RWPE1 (cell line): ENCODE measurements around the gene TRANK1.

Source experiments
- CTCF ChIA-PET: fragments of 350-600 bp; sonication (Branson Sonifier 250); formaldehyde crosslinking; extraction: SDS; loops from one replicate; lab custom pipeline; 2021; lab: Yijun Ruan, JAX
- POLR2A ChIA-PET: fragments of 400-600 bp; formaldehyde crosslinking; extraction: SDS; loops from one replicate; lab custom pipeline; 2020; ENCODE audit warnings: antibody characterized with exemption; ENCODE audit not compliant: low non-redundant PET; lab: Yijun Ruan, JAX
- DNase-seq: peaks from one replicate; pipeline ENCODE4 v3.0.0; 2012; ENCODE audit warnings: low spot score
- H3K27ac ChIP-seq: fragments of 450-650 bp; 2 replicates; pipeline ENCODE4 v1.5.1; 2017
- CTCF ChIP-seq: fragments of 450-650 bp; conservative IDR thresholded peaks from 2 replicates; pipeline ENCODE4 v1.5.1; 2017; ENCODE audit warnings: low read depth, mild to moderate bottlenecking

The TRANK1 gene

GRCh38 chr3:36842275-36842674 is 102.6 kb downstream of the TRANK1 start:
- H3K27ac ChIP-seq: no peak overlapping the region
- no peak for TF ChIP-seq CTCF
- POLR2A ChIA-PET: no interaction called here
- CTCF ChIA-PET: no interaction called here
- no peak for DNase-seq

GRCh38 chr3:36840453-36840921 is 104.4 kb downstream of the TRANK1 start:
- DNase-seq: no peak
- ChIA-PET POLR2A (interaction anchor here (0.7 kb wide), 1 partner anchor 71 kb away, joined by 3 read pairs; no protein-coding TSS in a partner anchor), CTCF (interaction anchor here (0.6 kb wide), 1 partner anchor 850 kb away, joined by 3 read pairs; no protein-coding TSS in a partner anchor)
- TF ChIP-seq CTCF: no peak
- H3K27ac ChIP-seq: no peak overlapping the region

- CTCF ChIA-PET: interaction anchor here (0.9 kb wide), 1 partner anchor 121 kb away, joined by 3 read pairs; no protein-coding TSS in a partner anchor
- DNase-seq: no peak
- POLR2A ChIA-PET: no interaction called here
- H3K27ac ChIP-seq: no peak overlapping the region
- no peak for TF ChIP-seq CTCF
Observed at GRCh38 chr3:36837089-36837488, 107.8 kb downstream of the TRANK1 start.

GRCh38 chr3:36833160-36833814 is 111.6 kb downstream of the TRANK1 start:
- POLR2A ChIA-PET: no interaction called here
- no peak for DNase-seq
- TF ChIP-seq CTCF: no peak
- CTCF ChIA-PET: no interaction called here
- H3K27ac ChIP-seq: no peak overlapping the region

- POLR2A ChIA-PET: no interaction called here
- no peak for TF ChIP-seq CTCF
- CTCF ChIA-PET: interaction anchor here (0.7 kb wide), 1 partner anchor 19 kb away, joined by 3 read pairs; no protein-coding TSS in a partner anchor
- DNase-seq: no peak
- no peak overlapping the region for H3K27ac ChIP-seq
Observed at GRCh38 chr3:36832406-36832805, 112.4 kb downstream of the TRANK1 start.

- no peak overlapping the region for H3K27ac ChIP-seq
- ChIA-PET CTCF (no interaction called here), POLR2A (no interaction called here)
- no peak for DNase-seq
- TF ChIP-seq CTCF: no peak
Observed at GRCh38 chr3:36827133-36827532, 117.7 kb downstream of the TRANK1 start.
